ENCODE data around the gene ASB8.

- TF ChIP-seq CTCF (IDR thresholded peaks at IDR 0.05 in 4 of 5, conservative IDR thresholded peaks at IDR 0.05 in 1 of 5) (no peak), POLR2A (IDR thresholded peaks at IDR 0.05) (no peak)
Measured at GRCh38 chr12:48115957-48116356, 41.4 kb downstream of the ASB8 start.

Data from gastrocnemius medialis (tissue), 4 donors.